ENCODE results near the gene HOXA5.

Gene HOXA5

GRCh38 chr7:27143023-27143949, at the start of gene HOXA5:
TSS of gene HOXA5 (minus strand) at chr7:27143681. CDS start at chr7:27143607, 74 bp downstream.
- no peak for DNase-seq (ENCODE audit: low read depth in 1 of 2, low spot score in 1 of 2)

GRCh38 chr7:27192546-27193334, 49.3 kb upstream of the HOXA5 start:
- DNase-seq (ENCODE audit: low read depth in 1 of 2, low spot score in 1 of 2), result no peak

GRCh38 chr7:27191833-27192545, 48.5 kb upstream of the HOXA5 start:
- DNase-seq (ENCODE audit: low read depth in 1 of 2, low spot score in 1 of 2), result no peak

- no peak for DNase-seq (ENCODE audit: low read depth in 1 of 2, low spot score in 1 of 2)
Observed at GRCh38 chr7:27191161-27191731, 47.8 kb upstream of the HOXA5 start.

GRCh38 chr7:27189997-27190748, 46.7 kb upstream of the HOXA5 start:
- DNase-seq (ENCODE audit: low read depth in 1 of 2, low spot score in 1 of 2), result no peak

GRCh38 chr7:27189295-27189996, 46.0 kb upstream of the HOXA5 start:
- no peak for DNase-seq (ENCODE audit: low read depth in 1 of 2, low spot score in 1 of 2)

- DNase-seq (ENCODE audit: low read depth in 1 of 2, low spot score in 1 of 2), result no peak
Observed at GRCh38 chr7:27188386-27189294, 45.2 kb upstream of the HOXA5 start.

GRCh38 chr7:27187475-27188385, 44.2 kb upstream of the HOXA5 start:
- no peak for DNase-seq (ENCODE audit: low read depth in 1 of 2, low spot score in 1 of 2)

GRCh38 chr7:27186668-27187474, 43.4 kb upstream of the HOXA5 start:
- no peak for DNase-seq (ENCODE audit: low read depth in 1 of 2, low spot score in 1 of 2)

GRCh38 chr7:27185854-27186667, 42.6 kb upstream of the HOXA5 start:
- DNase-seq (ENCODE audit: low read depth in 1 of 2, low spot score in 1 of 2), result no peak

GRCh38 chr7:27185013-27185853, 41.8 kb upstream of the HOXA5 start, which contains the start of gene HOXA11:
TSS of gene HOXA11 (minus strand) at chr7:27185232. CDS start at chr7:27185144, 88 bp downstream.
- DNase-seq (ENCODE audit: low read depth in 1 of 2, low spot score in 1 of 2), result no peak

- DNase-seq (ENCODE audit: low read depth in 1 of 2, low spot score in 1 of 2), result no peak
Observed at GRCh38 chr7:27184337-27185012, 41.0 kb upstream of the HOXA5 start.

GRCh38 chr7:27183682-27184336, 40.3 kb upstream of the HOXA5 start:
- peak in 1 of 2 donors; percentile 2 for DNase-seq (ENCODE audit: low read depth in 1 of 2, low spot score in 1 of 2)
